Natural killer cell (primary cell): ENCODE data around the gene FGF12. TPM values are rescaled to one million over a fixed set of nuclear protein-coding genes. Genes with fewer than 3 reads are reported as not detected.

Source experiments
- ATAC-seq, 3 donors: fragments of 150-1000 bp in 2 of 3; fragments of 200-7000 bp in 1 of 3; cut with Tn5 transposase; 1 replicate in 1 of 3; 2 replicates in 2 of 3; pipeline ENCODE4 v1.10.0; 2021; ENCODE audit warnings: mild to moderate bottlenecking in 2 of 3, moderate library complexity in 2 of 3
- DNase-seq, 2 donors: peaks; one replicate each; pipeline versions ENCODE4 v3.0.0 to v3.0.0-alpha.2; 2013 to 2021; ENCODE audit warnings: mixed read lengths in 1 of 2
- H3K27ac ChIP-seq: one replicate; pipeline ENCODE4 v1.5.1; 2013; ENCODE audit warnings: mild to moderate bottlenecking, low read length
- H3K27me3 ChIP-seq: one replicate; pipeline ENCODE4 v1.6.1; 2013; ENCODE audit warnings: low read length; ENCODE audit not compliant: control insufficient read depth, insufficient read depth
- H3K36me3 ChIP-seq: one replicate; pipeline ENCODE4 v1.6.1; 2013; ENCODE audit warnings: low read length; ENCODE audit not compliant: control insufficient read depth, insufficient read depth
- H3K4me1 ChIP-seq: one replicate; pipeline ENCODE4 v1.6.1; 2013; ENCODE audit warnings: low read length; ENCODE audit not compliant: control insufficient read depth, insufficient read depth
- H3K4me3 ChIP-seq: one replicate; pipeline ENCODE4 v1.5.1; 2013; ENCODE audit warnings: low read length
- H3K9me3 ChIP-seq: one replicate; pipeline ENCODE4 v1.6.1; 2013; ENCODE audit warnings: low read length; ENCODE audit not compliant: control insufficient read depth, insufficient read depth
- H3K27ac Mint-ChIP-seq, 2 donors: one replicate each; pipeline ENCODE4 v1.8.0; 2022; ENCODE audit warnings: mild to moderate bottlenecking in 2 of 2, mixed read lengths in 2 of 2, moderate library complexity in 1 of 2
- H3K27me3 Mint-ChIP-seq, 2 donors: one replicate each; pipeline ENCODE4 v1.8.0; 2022; ENCODE audit warnings: low read depth in 2 of 2, mixed read lengths in 2 of 2
- H3K36me3 Mint-ChIP-seq: one replicate; pipeline ENCODE4 v1.8.0; 2022; ENCODE audit warnings: mixed read lengths
- H3K4me1 Mint-ChIP-seq, 2 donors: one replicate each; pipeline ENCODE4 v1.8.0; 2022; ENCODE audit warnings: mixed read lengths in 2 of 2
- H3K4me3 Mint-ChIP-seq: one replicate; pipeline ENCODE4 v1.8.0; 2022; ENCODE audit warnings: mild to moderate bottlenecking, moderate library complexity, mixed read lengths
- H3K9me3 Mint-ChIP-seq, 2 donors: one replicate each; pipeline ENCODE4 v1.8.0; 2022; ENCODE audit warnings: mixed read lengths in 2 of 2
- WGBS: methylation state at CpG from one replicate; pipeline ENCODE4 v1.1.7; 2013; ENCODE audit warnings: missing lambda C conversion rate; ENCODE audit not compliant: insufficient coverage; 5-methylcytosine and 5-hydroxymethylcytosine counted together
- intact Hi-C: fragments of 100-400 bp; cut with micrococcal nuclease; formaldehyde crosslinking; loops from one replicate; pipeline ENCODE4 v1.14.2; 2022
- total RNA-seq, 4 donors: library from RNA; stranded (reverse); fragments of 120-200 nt in 1 of 4; gene quantifications; one replicate each; pipeline versions ENCODE4 v1.2.3 to v1.2.4, GENCODE V29; 2013 to 2022
- TF ChIP-seq, protein P1 (sequence below): fragments of 200-600 bp; IDR thresholded peaks from one replicate; pipeline ENCODE4 v1.8.0; 2022; ENCODE audit warnings: antibody characterized with exemption

The FGF12 gene
- total RNA-seq, 3 donors from 2014 or later (not counting 1 experiment from before 2014, with no cell fraction given), result not detected

DNA sequence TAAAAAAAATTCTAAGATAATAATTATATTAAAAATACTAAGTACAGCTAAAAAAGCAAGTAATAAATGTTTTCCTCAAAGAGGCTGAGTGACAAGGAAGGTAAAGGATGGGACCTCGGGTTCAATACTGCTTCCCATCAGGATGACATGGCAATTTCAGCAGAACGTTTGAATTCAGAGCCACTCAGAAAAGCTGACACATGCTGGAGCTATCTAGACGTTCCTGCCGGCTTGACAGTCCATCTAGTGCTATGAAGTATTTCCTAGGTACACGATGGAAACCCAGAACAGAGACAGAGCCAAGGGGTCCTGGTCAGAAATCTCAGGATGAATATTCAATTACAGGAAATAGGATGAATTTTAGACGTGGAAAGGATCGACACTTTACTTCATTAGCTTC is 361.8 kb downstream of the FGF12 start:
- Mint-ChIP-seq H3K4me1 (no peaks in the 10 kb centered on the region), H3K9me3 (no peaks in the 10 kb centered on the region), H3K27me3 (no peaks in the 10 kb centered on the region), H3K4me3 (no peak overlapping the region), H3K36me3 (no peaks in the 10 kb centered on the region), H3K27ac (no peak overlapping the region)
- no peak for DNase-seq
- H3K4me3 ChIP-seq, result no peak overlapping the region
- H3K4me1 ChIP-seq, result no peaks in the 10 kb centered on the region
- intact Hi-C loops, result no loop called here
- no peaks in the 10 kb centered on the region for H3K9me3 ChIP-seq
- H3K27me3 ChIP-seq, result no peaks in the 10 kb centered on the region
- H3K36me3 ChIP-seq, result no peaks in the 10 kb centered on the region
- TF ChIP-seq, protein P1, sequence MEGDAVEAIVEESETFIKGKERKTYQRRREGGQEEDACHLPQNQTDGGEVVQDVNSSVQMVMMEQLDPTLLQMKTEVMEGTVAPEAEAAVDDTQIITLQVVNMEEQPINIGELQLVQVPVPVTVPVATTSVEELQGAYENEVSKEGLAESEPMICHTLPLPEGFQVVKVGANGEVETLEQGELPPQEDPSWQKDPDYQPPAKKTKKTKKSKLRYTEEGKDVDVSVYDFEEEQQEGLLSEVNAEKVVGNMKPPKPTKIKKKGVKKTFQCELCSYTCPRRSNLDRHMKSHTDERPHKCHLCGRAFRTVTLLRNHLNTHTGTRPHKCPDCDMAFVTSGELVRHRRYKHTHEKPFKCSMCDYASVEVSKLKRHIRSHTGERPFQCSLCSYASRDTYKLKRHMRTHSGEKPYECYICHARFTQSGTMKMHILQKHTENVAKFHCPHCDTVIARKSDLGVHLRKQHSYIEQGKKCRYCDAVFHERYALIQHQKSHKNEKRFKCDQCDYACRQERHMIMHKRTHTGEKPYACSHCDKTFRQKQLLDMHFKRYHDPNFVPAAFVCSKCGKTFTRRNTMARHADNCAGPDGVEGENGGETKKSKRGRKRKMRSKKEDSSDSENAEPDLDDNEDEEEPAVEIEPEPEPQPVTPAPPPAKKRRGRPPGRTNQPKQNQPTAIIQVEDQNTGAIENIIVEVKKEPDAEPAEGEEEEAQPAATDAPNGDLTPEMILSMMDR, result no peak
- 65% methylated on average over 5 of the region's 7 CpGs for WGBS
- no peak for ATAC-seq
- H3K27ac ChIP-seq, result no peak overlapping the region

DNA sequence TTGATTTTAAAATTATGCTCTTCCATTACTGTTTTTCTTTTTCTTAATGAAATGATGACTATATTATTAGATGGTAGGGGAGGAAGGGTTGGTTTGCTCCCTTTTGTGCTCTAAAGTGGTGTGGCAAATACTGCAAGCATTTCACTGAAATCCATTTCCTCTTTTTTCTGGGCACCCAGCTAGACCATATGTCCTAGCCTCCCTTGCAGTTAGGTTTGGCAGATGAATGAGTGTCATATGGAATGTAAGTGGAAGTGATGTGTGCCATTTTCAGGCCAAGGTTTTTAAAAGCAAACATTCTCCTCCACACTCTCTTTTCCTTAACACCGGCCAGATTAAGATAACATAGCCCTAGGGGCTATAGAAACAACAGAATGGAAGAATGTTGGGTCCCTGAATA is 363.0 kb downstream of the FGF12 start:
- intact Hi-C loops, result no loop called here
- WGBS, result no CpG with 5 or more reads among the region's 1 CpG
- TF ChIP-seq, protein P1, result no peak
- Histone ChIP-seq H3K27ac (no peak overlapping the region), H3K4me3 (no peak overlapping the region), H3K36me3 (no peaks in the 10 kb centered on the region), H3K9me3 (no peaks in the 10 kb centered on the region), H3K4me1 (no peaks in the 10 kb centered on the region), H3K27me3 (no peaks in the 10 kb centered on the region)
- no peak overlapping the region for H3K4me3 Mint-ChIP-seq
- no peaks in the 10 kb centered on the region for H3K36me3 Mint-ChIP-seq
- no peaks in the 10 kb centered on the region for H3K4me1 Mint-ChIP-seq
- ATAC-seq (no peak), DNase-seq (no peak)
- no peaks in the 10 kb centered on the region for H3K27me3 Mint-ChIP-seq
- no peaks in the 10 kb centered on the region for H3K9me3 Mint-ChIP-seq
- H3K27ac Mint-ChIP-seq, result no peak overlapping the region

DNA sequence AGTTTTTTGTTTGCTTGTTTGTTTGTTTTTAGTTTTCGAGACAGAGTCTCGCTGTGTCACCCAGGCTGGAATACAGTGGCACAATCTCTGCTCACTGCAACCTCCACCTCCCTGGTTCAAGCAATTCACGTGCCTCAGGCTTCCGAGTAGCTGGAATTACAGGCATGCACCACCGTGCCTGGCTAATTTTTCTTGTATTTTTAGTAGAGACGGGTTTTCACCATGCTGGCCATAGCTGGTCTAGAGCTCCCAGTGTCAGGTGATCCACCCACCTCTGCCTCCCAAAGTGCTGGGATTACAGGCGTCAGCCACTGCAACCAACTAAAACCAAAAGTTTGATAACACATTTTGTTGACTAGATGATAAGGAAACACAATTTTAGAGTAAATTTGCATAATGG is 372.7 kb downstream of the FGF12 start:
- no peaks in the 10 kb centered on the region for H3K4me1 ChIP-seq
- H3K4me3 ChIP-seq, result no peak overlapping the region
- no peaks in the 10 kb centered on the region for H3K4me1 Mint-ChIP-seq
- H3K27ac Mint-ChIP-seq, result no peak overlapping the region
- H3K36me3 ChIP-seq, result no peaks in the 10 kb centered on the region
- DNase-seq (no peak), ATAC-seq (no peak)
- H3K36me3 Mint-ChIP-seq, result no peaks in the 10 kb centered on the region
- intact Hi-C loops, result no loop called here
- no peak overlapping the region for H3K27ac ChIP-seq
- peaks cover 3 to 4% of the 10 kb centered on the region in 2 donors for H3K9me3 Mint-ChIP-seq
- no peak overlapping the region for H3K4me3 Mint-ChIP-seq
- H3K27me3 Mint-ChIP-seq, result no peaks in the 10 kb centered on the region
- TF ChIP-seq, protein P1, result no peak
- H3K9me3 ChIP-seq, result no peaks in the 10 kb centered on the region
- 92% methylated on average over 7 of the region's 7 CpGs for WGBS
- H3K27me3 ChIP-seq, result no peaks in the 10 kb centered on the region

DNA sequence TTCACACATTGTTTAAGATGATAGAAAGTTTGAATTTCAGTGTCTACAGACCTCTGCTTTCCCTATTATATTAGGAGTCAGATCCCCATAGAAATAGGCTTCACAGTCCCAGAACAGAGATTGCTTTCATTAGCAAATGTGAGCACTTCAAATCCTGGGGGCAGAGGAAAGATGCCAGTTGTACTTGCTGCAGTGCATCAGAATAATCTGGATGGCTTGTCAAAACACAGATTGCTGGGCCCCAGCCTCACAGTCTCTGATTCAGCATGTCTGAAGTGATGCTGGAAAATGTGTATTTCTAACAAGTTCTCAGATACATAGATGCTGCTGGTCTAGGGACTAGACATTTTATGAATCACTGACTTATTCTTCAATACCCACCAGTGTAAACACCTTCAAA is 375.2 kb downstream of the FGF12 start:
- Mint-ChIP-seq H3K9me3 (peaks cover 3 to 4% of the 10 kb centered on the region in 2 donors), H3K4me1 (no peaks in the 10 kb centered on the region), H3K4me3 (no peak overlapping the region), H3K27me3 (no peaks in the 10 kb centered on the region), H3K36me3 (no peaks in the 10 kb centered on the region), H3K27ac (no peak overlapping the region)
- TF ChIP-seq, protein P1, result no peak
- H3K4me3 ChIP-seq, result no peak overlapping the region
- H3K4me1 ChIP-seq, result no peaks in the 10 kb centered on the region
- H3K27me3 ChIP-seq, result no peaks in the 10 kb centered on the region
- intact Hi-C loops, result no loop called here
- no peaks in the 10 kb centered on the region for H3K9me3 ChIP-seq
- ATAC-seq (no peak), DNase-seq (no peak)
- no peak overlapping the region for H3K27ac ChIP-seq
- no peaks in the 10 kb centered on the region for H3K36me3 ChIP-seq
